Psoas muscle (tissue), 8 donors: Measurements from ENCODE around the gene HSF5. TPM values are rescaled to one million over a fixed set of nuclear protein-coding genes. Genes with fewer than 3 reads are reported as not detected.

Source experiments
- ATAC-seq, 4 donors: fragments of 200-7000 bp; cut with Tn5 transposase; one replicate each; pipeline ENCODE4 v1.9.1; 2020; ENCODE audit warnings: moderate library complexity in 3 of 4, mild to moderate bottlenecking in 2 of 4
- DNase-seq, 2 donors: peaks; one replicate each; pipeline ENCODE4 v3.0.0-alpha.2; 2020
- H3K27ac ChIP-seq: fragments of 200-600 bp; one replicate; pipeline ENCODE4 v1.8.0; 2022
- H3K27me3 ChIP-seq, 3 donors: fragments of 200-600 bp in 1 of 3; one replicate each; pipeline versions ENCODE4 v1.6.1 to v1.8.0; 2013 to 2022; ENCODE audit warnings: low read length in 2 of 3, mild to moderate bottlenecking in 2 of 3, moderate library complexity in 1 of 3; ENCODE audit not compliant: insufficient read depth in 3 of 3
- H3K36me3 ChIP-seq, 2 donors: fragments of 200-600 bp in 1 of 2; one replicate each; pipeline versions ENCODE4 v1.6.1 to v1.8.0; 2013 to 2022; ENCODE audit warnings: low read depth in 1 of 2, mild to moderate bottlenecking in 1 of 2, moderate library complexity in 1 of 2; ENCODE audit not compliant: insufficient read depth in 1 of 2
- H3K4me1 ChIP-seq: fragments of 200-600 bp; one replicate; pipeline ENCODE4 v1.8.0; 2022
- H3K4me3 ChIP-seq: fragments of 200-600 bp; one replicate; pipeline ENCODE4 v1.8.0; 2022; ENCODE audit warnings: mild to moderate bottlenecking
- H3K9me3 ChIP-seq: fragments of 200-600 bp; one replicate; pipeline ENCODE4 v1.8.0; 2022
- WGBS, 3 donors: extraction: QIAGEN DNeasy Blood & Tissue Kit; methylation state at CpG; one replicate each; pipeline versions ENCODE4 v1.1.6 to v1.1.7; 2013; 5-methylcytosine and 5-hydroxymethylcytosine counted together
- intact Hi-C, 2 donors: fragments of 100-400 bp; cut with DNase I; formaldehyde crosslinking; loops; one replicate each; pipeline versions ENCODE4 v1.11.0 to v1.14.2; 2022
- long read RNA-seq, 2 donors: library from polyadenylated mRNA; unstranded; transcript quantifications; one replicate each; pipeline ENCODE4 v2.0.0, GENCODE V29; 2021
- polyA plus RNA-seq, 3 donors: library from polyadenylated mRNA; stranded (reverse); fragments of 200-250 nt; gene quantifications; one replicate each; pipeline ENCODE4 v1.2.3, GENCODE V29; 2013
- total RNA-seq, 4 donors: library from RNA; stranded (reverse); fragmentation: NEBNext Ultra II Directional in 2 of 4; extraction: Animal tissue kit (Norgen Biotek cat#: 25700) in 2 of 4; gene quantifications; one replicate each; pipeline versions ENCODE4 v1.2.1 to v1.2.4, GENCODE V29; 2021 to 2023
- TF ChIP-seq, protein P1 (sequence below): fragments of 200-600 bp; IDR thresholded peaks from one replicate; pipeline ENCODE4 v1.8.0; 2022; ENCODE audit warnings: antibody characterized with exemption
- donor health status: healthy with polysubstance abuse.
- donor health status: DM: no; HTN: no; CAD: no; lungs with moderate emphysema.
- donor health status: Bipolar disorder and iron deficiency.
- donor health status: healthy.
- donor health status: DM: yes; HTN: yes; CAD: no.
- donor health status: DM: no; HTN: no; CAD: no.
- donor health status: DM: no; HTN: no; CAD: no.
- donor health status: DM: yes; HTN: yes; CAD: no.

HSF5 gene, protein sequence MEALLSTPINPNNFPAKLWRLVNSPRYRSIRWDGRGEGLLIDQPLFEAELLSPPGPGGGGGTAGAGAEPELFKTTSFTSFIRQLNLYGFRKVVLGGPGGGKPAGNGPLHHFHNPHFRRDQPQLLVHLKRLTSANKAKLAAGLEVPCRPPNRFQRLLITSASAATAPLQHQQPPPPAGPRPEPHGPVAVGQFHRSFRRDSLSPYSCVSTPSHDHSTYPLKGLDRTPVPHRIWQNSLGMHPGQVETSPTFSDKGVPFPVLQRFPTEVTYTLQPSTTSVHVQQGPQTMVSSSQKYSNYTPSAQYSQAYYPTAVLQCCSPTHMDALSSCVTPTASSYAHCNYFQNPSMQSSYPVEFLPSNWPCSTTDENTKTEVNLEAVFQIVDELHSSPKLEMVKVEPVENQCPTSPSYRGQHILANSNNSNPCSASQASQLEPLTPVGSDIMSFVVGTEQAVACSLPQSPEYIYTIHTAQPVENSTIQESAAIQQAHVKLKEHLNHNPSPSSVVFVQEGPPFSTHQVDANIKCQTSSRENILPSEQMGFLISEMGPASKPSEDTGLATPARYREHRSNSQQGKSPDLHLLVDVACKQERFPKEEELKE
- total RNA-seq (not detected), polyA plus RNA-seq (not detected)
- long read RNA-seq, donor 1: 0 reads
- long read RNA-seq, donor 2: 0 reads

DNA sequence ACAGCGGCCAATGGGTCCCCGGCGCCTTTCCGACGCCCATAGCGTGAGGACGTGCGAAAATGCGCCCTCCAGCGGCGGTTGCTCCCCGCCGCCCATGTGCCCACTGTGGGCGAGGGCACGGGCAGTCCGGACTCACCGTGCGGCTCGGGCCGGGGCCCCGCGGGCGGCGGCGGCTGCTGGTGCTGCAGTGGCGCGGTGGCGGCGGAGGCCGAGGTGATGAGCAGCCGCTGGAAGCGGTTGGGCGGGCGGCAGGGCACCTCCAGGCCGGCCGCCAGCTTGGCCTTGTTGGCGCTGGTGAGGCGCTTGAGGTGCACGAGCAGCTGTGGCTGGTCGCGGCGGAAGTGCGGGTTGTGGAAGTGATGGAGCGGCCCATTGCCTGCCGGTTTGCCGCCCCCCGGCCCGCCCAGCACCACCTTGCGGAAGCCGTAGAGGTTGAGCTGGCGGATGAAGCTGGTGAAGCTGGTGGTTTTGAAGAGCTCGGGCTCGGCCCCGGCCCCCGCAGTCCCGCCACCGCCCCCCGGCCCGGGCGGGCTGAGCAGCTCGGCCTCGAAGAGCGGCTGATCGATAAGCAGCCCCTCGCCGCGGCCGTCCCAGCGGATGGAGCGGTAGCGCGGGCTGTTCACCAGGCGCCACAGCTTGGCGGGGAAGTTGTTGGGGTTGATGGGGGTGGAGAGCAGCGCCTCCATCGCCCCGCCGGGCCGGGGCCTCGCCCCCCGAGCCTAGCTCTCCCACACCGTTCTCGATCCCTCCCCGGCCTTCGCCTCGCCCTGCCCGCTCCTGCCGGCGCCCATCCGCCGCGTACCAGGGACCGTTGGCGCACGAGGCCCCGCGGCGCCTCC is at the start of gene HSF5:
TSS of gene HSF5 (minus strand) at position 820 of the 839 bp plus-strand sequence. CDS start at position 686, 134 bp downstream.
- DNase-seq (peak; percentile 28 to 58), ATAC-seq (peak in 1 of 4 donors; percentile 25)
- H3K4me3 ChIP-seq: no peak within 1 kb of the TSS

DNA sequence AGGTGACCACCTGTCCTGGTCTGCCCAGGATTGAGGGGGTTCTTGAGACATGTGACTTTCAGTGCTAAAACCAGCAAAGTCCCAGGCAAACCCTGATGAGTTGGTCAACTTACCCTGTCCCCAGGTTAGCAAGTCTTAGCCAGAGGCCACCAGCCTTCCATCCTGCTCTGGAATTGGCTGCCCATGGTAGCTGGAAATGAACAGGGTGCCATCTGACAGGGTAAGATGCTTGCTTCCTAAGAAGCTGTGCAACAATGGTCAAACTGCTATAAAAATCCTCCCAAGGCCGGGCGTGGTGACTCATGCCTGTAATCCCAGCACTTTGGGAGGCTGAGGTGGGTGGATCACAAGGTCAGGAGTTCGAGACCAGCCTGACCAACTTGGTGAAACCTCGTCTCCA is 49.1 kb upstream of the HSF5 start:
- Histone ChIP-seq H3K36me3 (no peaks in the 10 kb centered on the region), H3K4me1 (peaks cover 5% of the 10 kb centered on the region), H3K9me3 (no peaks in the 10 kb centered on the region), H3K4me3 (no peak overlapping the region), H3K27me3 (no peaks in the 10 kb centered on the region), H3K27ac (no peak overlapping the region)
- TF ChIP-seq, protein P1, sequence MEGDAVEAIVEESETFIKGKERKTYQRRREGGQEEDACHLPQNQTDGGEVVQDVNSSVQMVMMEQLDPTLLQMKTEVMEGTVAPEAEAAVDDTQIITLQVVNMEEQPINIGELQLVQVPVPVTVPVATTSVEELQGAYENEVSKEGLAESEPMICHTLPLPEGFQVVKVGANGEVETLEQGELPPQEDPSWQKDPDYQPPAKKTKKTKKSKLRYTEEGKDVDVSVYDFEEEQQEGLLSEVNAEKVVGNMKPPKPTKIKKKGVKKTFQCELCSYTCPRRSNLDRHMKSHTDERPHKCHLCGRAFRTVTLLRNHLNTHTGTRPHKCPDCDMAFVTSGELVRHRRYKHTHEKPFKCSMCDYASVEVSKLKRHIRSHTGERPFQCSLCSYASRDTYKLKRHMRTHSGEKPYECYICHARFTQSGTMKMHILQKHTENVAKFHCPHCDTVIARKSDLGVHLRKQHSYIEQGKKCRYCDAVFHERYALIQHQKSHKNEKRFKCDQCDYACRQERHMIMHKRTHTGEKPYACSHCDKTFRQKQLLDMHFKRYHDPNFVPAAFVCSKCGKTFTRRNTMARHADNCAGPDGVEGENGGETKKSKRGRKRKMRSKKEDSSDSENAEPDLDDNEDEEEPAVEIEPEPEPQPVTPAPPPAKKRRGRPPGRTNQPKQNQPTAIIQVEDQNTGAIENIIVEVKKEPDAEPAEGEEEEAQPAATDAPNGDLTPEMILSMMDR: no peak
- intact Hi-C loops: no loop called here
- no peak for DNase-seq
- WGBS, 3 donors: 84 to 89% (median 88%) methylated on average over 4 of the region's 4 CpGs
- no peak for ATAC-seq

More for the DNA sequence above, at the start of gene HSF5:
- Histone ChIP-seq H3K9me3 (no peaks in the 10 kb centered on the region), H3K4me1 (no peaks in the 10 kb centered on the region), H3K36me3 (peaks cover 0 to 49% of the 10 kb centered on the region in 2 donors), H3K27me3 (no peaks in the 10 kb centered on the region), H3K27ac (no peak within 1 kb of the TSS)
- TF ChIP-seq, protein P1: no peak
- intact Hi-C loops: no loop called here
- WGBS, 3 donors: 51 to 64% (median 57%) methylated on average over 71 to 98 of the region's 98 CpGs

DNA sequence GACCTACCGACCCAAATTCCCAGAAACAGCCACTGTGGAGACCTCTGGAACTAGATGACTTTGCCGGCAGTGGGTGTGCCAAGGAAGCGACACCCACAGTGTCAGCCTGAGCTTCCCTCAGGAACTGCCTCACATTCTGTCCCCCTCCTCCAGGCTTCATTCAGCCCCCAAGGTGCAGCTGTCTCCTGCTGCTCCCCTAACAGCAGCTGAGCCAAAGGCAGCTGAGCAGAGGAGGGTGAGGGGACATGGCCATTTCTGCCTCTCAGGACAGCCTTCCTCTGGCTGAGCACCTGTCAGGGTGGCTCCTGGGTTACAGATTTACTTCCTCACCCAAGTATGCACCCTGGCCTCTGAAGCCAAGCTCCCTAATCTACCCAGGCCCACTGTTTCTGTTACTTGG is 48.3 kb upstream of the HSF5 start:
- no peak for DNase-seq
- 33 to 58% (median 39%) methylated on average over 3 of the region's 3 CpGs for WGBS, 3 donors
- Histone ChIP-seq H3K4me1 (peaks cover 6% of the 10 kb centered on the region), H3K4me3 (no peak overlapping the region), H3K27ac (no peak overlapping the region), H3K9me3 (no peaks in the 10 kb centered on the region), H3K36me3 (no peaks in the 10 kb centered on the region), H3K27me3 (no peaks in the 10 kb centered on the region)
- no peak for ATAC-seq
- intact Hi-C loops: no loop called here
- TF ChIP-seq, protein P1: no peak

DNA sequence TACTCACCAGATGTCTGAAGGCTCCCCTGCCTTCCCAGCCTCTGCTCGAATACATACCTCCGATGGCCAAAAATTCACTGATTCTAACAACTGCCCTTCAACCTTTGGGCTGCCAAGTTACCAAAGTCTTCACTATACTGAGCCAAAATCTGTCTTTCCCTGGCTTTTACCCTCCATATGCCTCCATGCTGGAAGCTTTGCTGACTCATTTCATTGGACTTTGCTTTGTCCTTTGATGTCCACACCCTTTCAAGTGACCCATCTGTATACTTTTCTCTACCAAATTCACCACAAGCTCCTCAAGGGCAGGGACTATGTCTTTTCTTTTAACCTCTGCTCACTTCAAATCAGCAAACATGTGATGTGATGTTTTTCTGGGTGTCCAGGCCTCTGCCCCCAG is 47.2 kb upstream of the HSF5 start:
- DNase-seq: no peak
- H3K36me3 ChIP-seq: no peaks in the 10 kb centered on the region
- WGBS, 3 donors: 24 to 58% (median 44%) methylated on average over 2 of the region's 2 CpGs
- H3K27me3 ChIP-seq: no peaks in the 10 kb centered on the region
- TF ChIP-seq, protein P1: no peak
- no peak for ATAC-seq
- H3K9me3 ChIP-seq: no peaks in the 10 kb centered on the region
- H3K4me3 ChIP-seq: no peak overlapping the region
- peaks cover 6% of the 10 kb centered on the region for H3K4me1 ChIP-seq
- H3K27ac ChIP-seq: no peak overlapping the region
- intact Hi-C loops: no loop called here
